PC-3 (cell line): ENCODE data around the gene RASL12.

Experiments used
- EZH2 ChIP-seq: fragments of 300-600 bp; sonication (generic); IDR thresholded peaks from one replicate; pipeline ENCODE4 v1.6.1; 2017; ENCODE audit warnings: antibody characterized with exemption, mild to moderate bottlenecking, low read length; ENCODE audit not compliant: unreplicated experiment
- TF ChIP-seq, protein P1 (sequence below): fragments of 300-600 bp; sonication (generic); conservative IDR thresholded peaks from 2 replicates; pipeline ENCODE4 v1.5.1; 2017; ENCODE audit warnings: antibody characterized with exemption, low read depth, mild to moderate bottlenecking, low read length

DNA sequence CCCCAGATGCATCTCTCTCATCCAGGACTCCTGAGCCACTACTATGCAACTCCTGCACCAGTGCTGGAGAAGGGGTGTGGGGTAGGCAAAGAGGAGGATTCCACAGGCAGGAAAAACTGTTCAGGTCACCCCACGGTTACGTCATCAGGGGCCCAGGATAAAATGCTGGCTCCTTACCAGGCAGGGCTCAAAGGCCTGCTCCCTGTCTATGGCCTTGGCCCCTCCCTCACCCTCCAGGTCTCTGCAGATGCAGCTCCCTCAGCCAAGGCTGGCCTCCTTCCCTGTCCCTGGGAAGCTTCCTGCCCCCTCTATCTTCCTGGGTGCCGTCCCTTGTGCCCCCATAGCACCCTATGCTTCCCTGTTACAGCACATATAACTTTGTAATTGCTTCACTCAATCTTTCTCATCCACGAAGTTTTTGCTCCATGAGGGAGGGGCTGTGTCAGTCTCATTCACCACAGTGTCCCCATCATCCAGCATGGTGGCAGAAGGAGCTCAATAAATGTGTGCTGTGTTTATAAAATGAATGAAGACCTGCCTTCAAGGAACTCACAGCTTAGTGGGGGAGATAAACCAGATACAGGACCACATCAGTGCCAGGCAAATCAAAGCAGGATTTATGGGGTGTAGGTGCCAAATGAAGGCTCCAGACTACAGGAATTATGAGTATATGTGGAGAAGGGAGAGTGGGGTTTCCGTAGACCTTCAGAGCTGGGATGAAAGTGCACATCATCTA, 27.4 kb upstream of the RASL12 start:
- TF ChIP-seq, protein P1, sequence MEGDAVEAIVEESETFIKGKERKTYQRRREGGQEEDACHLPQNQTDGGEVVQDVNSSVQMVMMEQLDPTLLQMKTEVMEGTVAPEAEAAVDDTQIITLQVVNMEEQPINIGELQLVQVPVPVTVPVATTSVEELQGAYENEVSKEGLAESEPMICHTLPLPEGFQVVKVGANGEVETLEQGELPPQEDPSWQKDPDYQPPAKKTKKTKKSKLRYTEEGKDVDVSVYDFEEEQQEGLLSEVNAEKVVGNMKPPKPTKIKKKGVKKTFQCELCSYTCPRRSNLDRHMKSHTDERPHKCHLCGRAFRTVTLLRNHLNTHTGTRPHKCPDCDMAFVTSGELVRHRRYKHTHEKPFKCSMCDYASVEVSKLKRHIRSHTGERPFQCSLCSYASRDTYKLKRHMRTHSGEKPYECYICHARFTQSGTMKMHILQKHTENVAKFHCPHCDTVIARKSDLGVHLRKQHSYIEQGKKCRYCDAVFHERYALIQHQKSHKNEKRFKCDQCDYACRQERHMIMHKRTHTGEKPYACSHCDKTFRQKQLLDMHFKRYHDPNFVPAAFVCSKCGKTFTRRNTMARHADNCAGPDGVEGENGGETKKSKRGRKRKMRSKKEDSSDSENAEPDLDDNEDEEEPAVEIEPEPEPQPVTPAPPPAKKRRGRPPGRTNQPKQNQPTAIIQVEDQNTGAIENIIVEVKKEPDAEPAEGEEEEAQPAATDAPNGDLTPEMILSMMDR = no peak
- TF ChIP-seq EZH2 = no peak
